ENCODE data around the gene CCN5.
"Not testable (repeated sequence)": the region's sequence is repeated elsewhere in the genome, so short reads cannot be mapped to it uniquely, and the experiment has no call there.

CCN5 gene, protein sequence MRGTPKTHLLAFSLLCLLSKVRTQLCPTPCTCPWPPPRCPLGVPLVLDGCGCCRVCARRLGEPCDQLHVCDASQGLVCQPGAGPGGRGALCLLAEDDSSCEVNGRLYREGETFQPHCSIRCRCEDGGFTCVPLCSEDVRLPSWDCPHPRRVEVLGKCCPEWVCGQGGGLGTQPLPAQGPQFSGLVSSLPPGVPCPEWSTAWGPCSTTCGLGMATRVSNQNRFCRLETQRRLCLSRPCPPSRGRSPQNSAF

DNA sequence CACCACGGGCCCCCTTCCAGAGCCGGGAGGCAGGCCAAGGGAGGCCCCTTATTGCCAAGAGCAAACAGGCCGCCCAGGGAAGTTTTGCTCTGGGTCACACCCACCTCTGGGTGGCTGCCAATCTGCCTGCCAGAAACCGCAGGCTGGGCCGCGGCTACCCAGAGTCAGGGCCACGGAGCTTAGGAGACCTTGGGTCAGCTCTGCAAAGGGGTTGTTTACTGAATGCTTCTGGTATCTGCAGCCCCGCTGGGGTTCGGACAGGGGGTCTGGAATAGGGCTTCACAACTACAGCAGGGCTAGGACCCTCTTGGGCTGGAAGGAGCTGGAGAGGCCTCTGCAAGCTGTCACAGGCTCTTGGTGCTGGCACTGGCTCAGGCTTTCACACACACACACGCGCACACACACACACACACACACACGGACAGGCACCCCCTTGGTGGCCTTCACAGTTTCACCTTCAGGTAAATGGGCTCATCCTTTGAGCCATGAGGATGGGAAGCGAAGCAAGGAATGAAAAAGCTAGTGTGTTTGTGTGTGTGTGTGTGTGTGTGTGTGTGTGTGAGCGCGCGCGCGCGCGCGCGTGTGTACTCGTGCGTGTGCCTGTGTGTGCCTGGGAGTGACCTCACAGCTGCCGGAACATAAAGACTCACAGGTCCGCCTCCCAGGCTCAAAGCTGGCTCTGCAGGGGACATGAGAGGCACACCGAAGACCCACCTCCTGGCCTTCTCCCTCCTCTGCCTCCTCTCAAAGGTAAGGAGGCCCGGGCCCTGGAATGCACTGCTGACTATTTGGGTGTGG lies at the start of gene CCN5:
TSS of gene CCN5 (plus strand) at position 669 of the 798 bp plus-strand sequence. CDS start at position 691, 22 bp downstream.
- peak; percentile 58 for DNase-seq

DNA sequence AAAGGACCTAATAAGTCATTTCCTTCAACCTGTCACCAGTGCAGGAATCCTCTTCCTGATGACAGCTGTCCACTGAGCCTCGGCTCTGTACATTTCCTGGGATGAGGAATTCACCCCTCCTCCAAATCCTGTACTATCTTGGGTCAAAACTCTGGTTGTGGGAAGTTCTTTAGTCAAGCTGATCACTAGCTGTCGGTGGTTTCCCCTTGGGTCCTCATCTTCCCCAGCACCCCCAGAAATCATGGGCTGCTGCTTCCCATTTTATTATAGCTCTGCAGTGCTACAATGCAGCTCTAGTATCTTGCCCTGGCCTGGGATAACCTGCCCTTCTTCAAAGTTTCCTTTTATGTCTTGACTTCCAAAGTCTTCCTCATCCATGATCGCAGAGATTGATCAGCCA lies 49.1 kb upstream of the CCN5 start:
- no peak for DNase-seq

DNA sequence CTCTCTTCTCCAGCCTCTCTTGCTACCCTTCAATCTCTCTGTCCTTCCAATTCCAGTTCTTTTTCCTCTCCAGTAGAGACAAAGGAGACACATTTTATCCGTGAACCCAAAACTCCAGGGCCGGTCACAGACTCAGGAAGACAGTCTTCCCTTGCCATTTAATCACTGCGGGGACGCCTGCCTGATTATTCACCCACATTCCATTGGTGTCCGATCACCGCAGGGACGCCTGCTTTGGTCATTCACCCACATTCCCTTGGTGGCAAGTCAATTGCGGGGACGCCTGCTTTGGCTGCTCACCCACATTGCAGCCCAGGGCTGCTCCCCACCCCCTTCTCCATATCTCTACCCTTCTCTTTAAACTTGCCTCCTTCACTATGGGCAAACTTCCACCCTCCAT lies 44.3 kb upstream of the CCN5 start:
- DNase-seq = peak; percentile 69

DNA sequence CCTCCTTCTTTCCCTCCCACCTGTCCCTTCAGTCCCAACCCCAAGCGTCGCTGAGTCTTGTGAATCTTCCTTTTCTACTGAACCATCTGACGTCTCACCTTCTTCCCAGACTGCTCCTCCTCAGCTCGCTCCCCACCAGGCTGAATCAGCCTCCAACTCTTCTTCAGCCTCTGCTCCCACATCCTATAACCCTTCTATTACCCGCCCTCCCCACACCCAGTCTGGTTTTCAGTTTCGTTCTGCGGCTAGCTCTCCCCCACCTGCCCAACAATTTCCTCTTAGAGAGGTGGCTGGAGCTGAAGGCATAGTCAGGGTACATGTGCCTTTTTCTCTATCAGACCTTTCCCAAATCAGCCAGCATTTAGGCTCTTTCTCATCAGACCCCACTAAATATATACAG lies 43.6 kb upstream of the CCN5 start:
- not testable (repeated sequence) for DNase-seq

DNA sequence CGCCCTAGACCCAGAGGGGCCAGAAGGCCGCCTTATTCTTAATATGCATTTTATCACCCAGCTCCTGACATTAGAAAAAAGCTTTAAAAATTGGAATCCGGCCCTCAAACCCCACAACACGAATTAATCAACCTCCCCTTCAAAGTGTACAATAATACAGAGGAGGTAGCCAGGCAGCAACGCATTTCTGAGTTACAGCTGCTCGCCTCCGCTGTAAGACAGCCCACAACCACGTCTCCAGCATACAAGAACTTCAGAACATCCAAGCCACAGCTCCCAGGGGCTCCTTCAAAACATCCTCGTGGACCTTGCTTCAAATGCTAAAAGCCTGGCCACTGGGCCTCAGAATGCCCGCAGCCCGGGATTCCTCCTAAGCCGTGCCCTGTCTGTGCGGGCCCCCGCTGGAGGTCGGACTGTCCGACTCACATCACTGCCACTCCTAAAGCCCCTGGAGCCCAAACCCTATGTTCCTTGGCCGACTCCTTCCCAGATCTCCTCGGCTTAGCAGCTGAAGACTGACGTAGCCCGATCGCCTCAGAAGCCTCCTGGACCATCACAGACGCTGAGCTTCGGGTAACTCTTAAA lies 42.8 kb upstream of the CCN5 start:
- not testable (repeated sequence) for DNase-seq

DNA sequence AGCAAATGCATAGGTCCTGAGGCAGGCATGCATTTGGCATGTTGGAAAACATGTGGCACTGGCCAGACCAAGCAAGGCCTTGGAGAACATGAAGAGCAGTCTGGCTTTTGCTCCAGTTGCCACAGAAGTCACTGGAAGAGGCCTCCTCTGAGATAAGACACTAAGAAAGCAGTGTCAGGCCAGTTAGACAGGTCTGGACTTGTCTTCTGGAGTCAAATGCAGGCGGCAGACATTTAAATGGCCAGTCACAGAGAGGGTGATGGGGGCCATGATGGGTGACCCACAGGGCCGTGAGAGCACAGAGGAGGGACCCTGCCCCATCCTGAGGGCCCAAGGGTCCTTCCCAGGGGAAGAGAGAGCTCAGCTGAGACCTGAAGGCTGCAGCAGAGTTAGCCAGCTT lies 36.9 kb upstream of the CCN5 start:
- DNase-seq = no peak

DNA sequence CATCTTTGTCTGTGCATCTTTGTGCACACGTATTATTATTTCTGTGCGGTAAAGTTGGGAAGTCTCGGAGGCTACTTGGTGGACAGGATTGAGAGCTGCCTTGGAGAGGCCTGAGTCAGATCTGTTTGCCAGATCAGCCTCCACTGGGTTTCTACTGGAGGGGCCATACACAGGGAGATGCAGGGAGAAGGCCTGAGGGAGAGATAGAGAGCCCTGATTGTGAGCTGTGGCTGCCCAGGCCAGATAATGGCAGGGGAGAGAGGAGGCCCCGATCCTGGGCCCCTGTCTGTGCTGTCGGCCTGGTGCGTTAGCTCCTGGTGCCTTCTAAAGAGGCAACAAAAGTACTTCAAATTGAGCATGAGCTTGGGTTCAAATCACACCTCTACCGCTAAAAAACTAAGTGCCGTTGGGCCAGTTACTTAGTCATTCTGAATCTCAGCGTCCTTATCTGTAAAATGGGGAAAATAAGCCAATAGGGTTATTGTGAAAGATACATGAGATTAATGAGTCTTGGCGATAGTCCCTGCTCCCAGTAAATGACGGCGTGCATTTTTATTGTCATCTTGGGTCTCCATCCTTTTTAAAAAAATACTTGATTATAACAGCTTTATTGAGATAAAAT lies 36.1 kb upstream of the CCN5 start:
- no peak for DNase-seq

DNA sequence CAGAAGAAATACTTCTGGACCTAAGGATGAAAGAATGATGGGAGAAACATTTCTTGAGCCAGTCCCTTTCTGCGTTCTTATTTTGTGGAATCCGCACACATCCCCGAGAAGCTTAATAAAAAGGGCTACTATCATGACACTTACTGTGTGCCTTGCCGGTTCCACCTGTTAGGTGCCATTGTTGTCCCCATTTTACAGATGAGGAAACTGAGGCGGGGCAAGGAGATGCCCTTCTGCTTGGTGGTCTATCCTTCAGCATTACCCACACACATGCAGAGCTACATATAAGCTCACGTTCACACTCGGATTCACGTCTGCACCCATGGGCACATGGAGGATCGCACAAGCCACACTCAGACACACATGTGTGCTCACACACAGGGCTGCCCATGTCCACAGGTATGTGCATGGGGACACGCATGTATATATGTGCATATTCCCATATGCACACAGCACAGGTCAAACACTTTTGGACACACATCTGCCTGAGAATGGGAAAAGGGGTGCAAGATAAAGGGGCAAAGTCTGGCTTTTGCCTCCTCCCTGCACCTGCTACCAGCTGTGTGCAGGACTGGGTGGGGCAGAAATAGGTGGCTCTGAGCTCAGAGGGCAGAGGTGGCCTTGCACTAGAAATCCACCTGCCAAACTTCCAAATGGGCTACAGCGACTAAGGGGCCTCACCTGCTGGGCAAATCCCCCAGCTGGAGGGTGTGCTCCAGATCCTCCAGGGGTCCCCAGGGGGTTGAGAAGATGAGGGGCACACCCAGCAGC lies 33.2 kb upstream of the CCN5 start:
- no peak for DNase-seq

DNA sequence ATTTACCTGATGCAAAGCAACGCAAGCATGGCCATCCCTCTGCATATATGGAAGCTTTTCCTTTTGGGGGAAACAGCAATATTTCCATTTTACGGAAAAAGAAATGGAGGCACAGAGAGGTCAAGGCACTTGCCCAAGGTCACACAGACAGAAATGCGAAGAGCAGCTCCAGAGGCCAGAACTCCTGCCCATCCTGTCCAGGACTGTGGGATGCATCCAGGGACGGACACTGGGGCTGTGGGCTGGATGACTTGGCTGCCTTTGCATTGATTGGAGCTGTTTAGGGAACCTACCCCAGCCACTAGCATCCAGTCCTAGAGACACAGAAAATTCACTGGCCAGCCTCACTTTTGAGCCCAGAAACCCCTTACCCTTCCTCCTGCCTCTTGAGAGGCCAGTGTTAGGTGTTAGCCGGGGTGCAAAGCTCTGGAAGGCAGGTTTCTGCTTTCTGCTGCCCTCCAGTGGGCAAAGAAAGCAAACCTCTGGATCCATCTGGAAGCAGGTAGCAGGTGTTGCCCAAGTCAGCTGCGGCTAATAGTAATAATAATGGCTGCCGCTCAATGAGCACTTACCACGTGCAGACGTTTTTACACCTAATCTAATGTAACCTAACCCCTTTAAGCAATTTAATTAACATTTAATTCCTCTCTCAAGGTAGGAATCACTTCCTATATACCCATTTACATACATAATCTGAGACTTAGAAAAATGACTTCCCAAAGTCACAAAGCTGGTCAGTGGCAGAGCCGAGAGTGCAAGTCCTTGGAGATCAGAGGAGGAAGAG lies 31.7 kb upstream of the CCN5 start:
- DNase-seq = peak; percentile 43

DNA sequence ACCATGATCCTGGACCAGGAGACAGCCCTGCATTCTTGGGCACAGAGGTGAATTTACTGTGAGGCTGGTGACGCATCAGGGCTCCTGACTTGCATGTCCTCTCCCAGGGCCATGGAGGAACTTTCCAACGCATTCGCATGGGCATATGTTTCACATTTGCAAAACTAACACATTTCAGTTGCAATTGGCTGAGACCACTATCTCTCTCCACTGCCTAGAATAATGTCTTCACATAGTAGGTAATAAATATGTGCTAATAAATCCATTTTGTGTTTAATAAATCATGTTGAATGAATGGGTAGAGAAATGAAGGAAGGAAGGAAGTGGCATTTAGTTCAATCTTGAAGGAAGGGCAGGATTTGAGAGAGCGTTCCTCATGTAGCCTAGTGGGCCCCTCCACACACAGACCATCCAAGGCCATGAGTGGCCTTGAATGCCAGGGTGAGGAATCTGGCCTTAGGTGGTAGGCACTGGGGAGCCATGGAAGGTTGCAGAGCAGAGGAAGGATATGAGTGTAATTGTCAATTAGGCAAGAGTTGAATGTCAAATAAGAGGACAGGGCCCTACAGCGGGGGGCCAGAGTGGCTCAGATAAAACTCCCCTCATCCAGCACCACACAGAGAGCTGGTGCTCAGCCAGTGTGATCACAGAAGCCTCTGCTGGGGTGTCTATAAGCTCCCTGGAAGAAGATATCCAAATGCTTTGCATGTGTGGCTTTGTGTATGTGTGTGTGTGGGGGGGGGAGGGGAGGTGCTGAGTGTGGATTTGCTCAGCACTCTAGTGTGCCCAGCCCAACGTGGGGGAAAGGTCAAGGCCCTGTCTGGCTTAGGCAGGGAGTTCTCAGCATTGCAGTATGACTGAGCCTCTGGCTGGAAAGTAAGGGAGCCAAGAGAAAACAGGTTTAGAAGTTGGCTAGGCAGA lies 30.9 kb upstream of the CCN5 start:
- DNase-seq = no peak

DNA sequence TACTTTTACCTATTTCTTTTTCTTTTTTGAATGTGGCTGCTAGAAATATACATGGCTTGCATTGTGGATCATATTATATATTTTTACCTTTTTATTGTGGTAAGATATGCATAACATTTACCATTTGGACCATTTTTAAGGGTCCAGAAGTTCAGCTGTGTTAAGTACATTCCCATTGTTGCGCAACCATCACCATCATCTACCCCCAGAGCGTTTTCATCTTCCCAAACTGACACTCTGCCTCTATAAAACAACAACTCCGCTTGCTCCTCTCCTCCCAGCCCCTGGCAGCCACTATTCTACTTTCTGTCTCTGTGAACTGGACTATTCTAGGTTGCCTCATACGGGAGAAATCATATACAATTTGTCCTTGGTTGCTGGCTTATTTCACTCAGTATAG lies 28.2 kb upstream of the CCN5 start:
- no peak for DNase-seq

DNA sequence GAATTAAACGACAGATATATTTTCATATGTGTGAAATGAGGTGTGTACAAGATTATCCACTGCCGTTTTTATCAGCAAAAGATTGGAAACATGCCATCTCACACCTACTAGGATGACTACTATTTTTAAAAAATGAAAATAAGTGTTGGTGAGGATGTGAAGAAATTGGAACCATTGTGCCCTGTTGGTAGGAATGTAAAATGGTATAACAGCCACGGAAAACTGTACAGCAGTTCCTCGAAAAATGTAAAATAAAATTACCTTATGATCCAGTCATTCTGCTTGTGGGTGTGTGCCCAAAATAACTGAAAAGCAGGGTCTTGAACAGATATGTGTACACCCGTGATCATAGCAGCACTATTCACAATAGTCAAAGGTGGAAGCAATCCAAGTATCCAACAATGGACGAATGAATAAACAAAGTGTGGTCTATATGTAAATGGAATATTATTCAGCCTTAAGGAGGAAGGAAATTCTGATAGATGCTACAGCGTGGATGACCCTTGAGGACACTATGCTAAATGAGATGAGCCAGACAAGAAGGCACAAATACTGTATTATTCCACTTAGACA lies 27.0 kb upstream of the CCN5 start:
- DNase-seq = no peak

DNA sequence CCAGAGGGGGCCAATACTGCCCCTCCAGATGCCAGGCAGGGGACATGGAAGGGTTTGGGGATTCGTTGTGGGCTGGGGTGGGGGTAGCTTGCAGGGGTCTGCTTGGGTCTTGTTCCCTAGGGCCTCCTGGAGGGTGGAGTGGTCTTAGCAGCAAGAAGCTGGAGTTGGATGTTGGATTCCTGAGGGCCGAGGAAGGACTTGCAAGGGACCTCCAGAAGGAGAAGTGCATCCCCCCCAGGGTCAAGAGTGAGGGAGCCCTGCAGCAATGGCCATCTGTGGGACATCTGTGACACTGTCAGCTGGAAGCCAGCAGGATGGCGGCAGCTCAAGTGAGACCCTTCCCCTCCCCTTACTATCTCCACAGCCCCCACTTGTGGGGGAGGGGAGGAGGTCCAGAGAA lies 25.4 kb upstream of the CCN5 start:
- DNase-seq = no peak

DNA sequence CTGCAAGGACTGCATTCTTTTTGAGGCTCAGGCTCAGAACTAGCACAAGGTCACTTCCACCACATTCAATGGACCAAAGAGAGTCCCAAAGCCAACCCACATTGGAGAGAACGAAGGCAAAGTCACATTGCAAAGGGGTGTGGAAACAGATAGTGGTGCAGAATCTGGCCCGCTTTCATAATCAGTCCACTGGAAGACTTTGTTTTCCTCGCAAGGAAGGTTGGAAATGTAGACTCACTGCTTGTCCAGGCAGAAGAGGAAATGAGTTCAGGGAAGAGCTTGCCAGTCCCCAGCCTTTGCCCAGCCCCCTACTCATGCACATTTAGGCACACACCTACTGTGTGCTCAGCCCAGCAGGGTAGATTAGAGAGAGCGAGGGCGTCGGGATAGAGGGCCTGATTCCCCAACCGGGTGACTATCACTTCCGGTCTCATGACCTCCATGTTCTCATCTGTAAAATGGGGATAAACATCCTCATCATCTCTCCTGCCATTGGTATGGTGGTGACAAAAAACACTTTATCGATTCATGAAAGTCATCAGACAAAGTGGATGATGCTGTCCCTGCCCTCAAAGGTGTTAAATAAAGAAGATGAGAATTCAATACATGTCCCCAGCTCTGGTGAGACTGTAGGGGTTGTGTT lies 24.3 kb upstream of the CCN5 start:
- DNase-seq = no peak

DNA sequence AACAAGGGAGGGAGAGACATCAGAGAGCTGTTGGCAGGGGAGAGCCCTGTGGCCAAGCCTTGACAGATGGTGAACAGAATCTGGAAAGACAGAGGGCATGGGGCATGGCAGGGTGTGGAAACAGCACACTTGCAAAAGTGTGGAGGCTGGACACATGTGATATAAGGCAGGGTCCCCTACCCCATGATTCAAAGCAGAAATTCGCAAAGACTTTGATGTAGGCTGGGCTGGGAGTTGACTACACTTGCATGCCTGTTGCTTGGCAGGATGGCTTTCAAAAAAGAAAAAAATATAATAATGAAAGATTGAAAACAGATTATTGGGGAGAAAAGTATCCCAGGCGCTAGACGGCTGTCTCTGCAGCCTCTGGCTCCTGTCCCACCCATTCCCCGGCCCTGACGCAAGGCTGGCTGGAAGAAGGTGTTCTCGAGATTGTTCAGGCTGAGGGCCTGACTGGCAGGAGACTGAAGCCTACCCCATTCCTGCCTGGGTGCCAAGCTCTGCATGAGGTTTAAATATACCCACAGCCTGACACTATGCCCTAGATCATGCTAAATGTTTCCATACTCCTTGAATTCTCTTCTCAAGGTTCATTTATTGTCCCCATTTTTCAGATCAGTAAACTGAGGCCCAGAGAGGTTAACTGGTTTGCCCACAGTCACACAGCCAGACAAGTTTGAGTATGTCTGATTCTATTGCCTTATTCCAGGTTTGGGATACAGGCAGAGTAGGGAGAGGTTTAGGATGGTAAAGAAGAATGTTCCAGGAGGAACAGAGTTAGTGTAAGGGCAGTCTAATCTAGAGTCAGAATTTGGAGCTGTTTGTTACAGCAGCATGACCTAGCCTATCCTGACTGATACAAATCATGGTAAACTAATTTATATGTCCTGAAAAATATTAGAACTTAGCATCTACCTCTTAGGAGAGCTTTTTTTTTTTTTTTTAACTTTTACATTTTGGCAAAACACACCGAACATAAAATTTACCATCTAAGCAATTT lies 23.4 kb upstream of the CCN5 start:
- no peak for DNase-seq

DNA sequence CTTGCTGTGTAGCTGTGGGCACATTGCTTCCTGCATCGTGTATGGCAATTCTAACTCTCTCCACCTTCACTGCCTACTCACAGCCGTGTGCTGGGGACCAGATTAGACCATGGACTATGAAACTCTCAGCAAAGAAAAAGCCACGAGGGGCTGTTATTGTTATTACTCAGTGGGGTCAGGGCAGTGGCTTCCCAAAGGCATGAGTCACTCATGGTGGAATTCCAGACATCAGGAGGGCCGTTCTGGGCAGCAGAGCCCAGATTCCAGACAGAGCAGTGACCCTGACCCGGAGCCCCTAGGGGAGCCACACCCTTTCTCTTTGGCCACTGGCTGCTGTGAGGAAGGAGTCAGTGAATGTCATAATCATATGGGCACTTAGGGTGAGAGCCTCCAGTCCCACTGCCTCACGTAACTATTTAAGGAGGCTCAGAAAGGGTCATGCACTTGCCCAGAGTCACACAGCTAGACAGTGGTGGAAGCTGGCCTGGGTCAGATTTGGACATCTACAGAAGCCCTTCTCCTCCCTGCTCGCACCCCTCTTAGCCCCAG lies 22.2 kb upstream of the CCN5 start:
- peak; percentile 93 for DNase-seq

DNA sequence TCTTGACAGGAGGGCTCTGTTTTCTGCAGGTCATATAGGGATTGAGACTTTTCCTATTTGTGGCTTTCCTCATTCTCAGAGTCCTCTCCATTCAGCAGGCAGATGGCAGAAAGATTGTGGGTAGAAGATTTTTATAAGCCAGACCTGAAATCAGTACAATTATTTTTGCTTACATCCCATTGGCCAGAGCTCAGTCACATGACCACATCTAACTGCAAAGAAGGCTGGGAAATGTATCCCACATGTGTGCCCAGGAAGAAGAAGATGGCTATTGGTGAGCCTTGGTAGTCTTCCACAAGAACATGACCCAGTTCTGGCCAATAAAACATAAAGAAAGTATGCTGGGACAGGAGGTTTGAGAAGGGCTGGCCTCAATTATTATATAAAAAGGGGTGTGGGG lies 21.5 kb upstream of the CCN5 start:
- DNase-seq = no peak

DNA sequence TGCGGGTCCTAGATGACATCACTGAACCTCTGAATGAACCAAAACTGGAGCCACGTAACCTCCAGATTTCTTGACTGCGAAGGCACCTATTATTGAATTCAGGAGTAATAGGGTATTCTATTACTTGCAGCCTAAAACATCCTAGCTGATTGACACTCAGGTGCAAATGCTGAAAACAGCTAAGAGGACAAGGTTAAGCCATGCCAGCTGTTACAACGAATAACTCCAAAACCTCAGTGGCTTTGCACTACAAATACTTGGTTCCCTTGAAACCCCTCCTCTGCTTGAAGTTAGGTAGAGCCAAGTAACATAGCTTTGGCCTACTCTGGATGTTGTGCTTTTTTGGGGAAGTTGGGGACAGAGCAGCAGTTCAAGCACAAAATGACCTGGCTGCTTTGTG lies 21.0 kb upstream of the CCN5 start:
- no peak for DNase-seq
